Endothelial cell (in vitro differentiated cells): ENCODE data around the gene MEI4. TPM values are rescaled to one million over a fixed set of nuclear protein-coding genes. Genes with fewer than 3 reads are reported as not detected.
A peak's percentile ranks its signal among the peaks of the same experiment; 100 is the strongest.
"Not testable (repeated sequence)": the region's sequence is repeated elsewhere in the genome, so short reads cannot be mapped to it uniquely, and the experiment has no call there.

Experiments
- DNase-seq: peaks from one replicate; pipeline ENCODE4 v3.0.0; 2021; ENCODE audit warnings: low spot score
- H3K27ac Mint-ChIP-seq: one replicate; pipeline ENCODE4 v1.8.0; 2021; ENCODE audit warnings: mixed read lengths, inconsistent platforms; ENCODE audit not compliant: unreplicated experiment
- H3K27me3 Mint-ChIP-seq: one replicate; pipeline ENCODE4 v1.8.0; 2021; ENCODE audit warnings: mild to moderate bottlenecking, moderate library complexity, mixed read lengths, inconsistent platforms; ENCODE audit not compliant: unreplicated experiment
- H3K36me3 Mint-ChIP-seq: one replicate; pipeline ENCODE4 v1.8.0; 2021; ENCODE audit warnings: mild to moderate bottlenecking, low read depth, mixed read lengths, inconsistent platforms; ENCODE audit not compliant: unreplicated experiment
- H3K4me1 Mint-ChIP-seq: one replicate; pipeline ENCODE4 v1.8.0; 2021; ENCODE audit warnings: mild to moderate bottlenecking, mixed read lengths, inconsistent platforms; ENCODE audit not compliant: unreplicated experiment
- H3K4me3 Mint-ChIP-seq: one replicate; pipeline ENCODE4 v1.8.0; 2021; ENCODE audit warnings: mild to moderate bottlenecking, mixed read lengths, inconsistent platforms; ENCODE audit not compliant: unreplicated experiment
- H3K9me3 Mint-ChIP-seq: one replicate; pipeline ENCODE4 v1.8.0; 2021; ENCODE audit warnings: mixed read lengths, inconsistent platforms; ENCODE audit not compliant: unreplicated experiment
- total RNA-seq: library from RNA; stranded (reverse); fragmentation: NEBNext Ultra II Directional; extraction: Animal tissue kit (Norgen Biotek cat#: 25700); gene quantifications from one replicate; pipeline ENCODE4 v1.2.1, GENCODE V29; 2021; ENCODE audit not compliant: unreplicated experiment
- TF ChIP-seq, protein P1 (sequence below): fragments of 200-600 bp; sonication (generic); IDR thresholded peaks from one replicate; pipeline ENCODE4 v1.5.0; 2021; ENCODE audit warnings: antibody characterized with exemption; ENCODE audit not compliant: unreplicated experiment

The MEI4 gene
- total RNA-seq, 1 donor from 2014 or later = 0.38 TPM

DNA sequence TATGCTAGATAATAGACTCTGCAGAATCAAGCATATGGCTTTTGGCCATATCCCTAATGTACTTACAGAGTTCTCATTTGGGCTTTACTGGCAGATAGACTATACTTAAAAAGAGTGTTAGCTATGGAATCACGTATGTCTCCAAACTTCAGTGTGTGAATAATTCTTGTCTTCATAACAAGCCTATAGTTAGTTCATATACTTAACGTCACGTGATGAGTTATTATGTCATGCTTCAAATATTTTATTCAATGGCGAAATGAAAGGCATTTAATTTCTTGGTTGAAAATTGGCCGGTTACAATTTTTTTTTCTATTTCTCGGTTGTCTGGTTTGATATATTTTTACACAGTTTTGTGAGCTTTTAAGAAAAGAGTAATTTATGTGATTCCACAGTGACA is 62.7 kb downstream of the MEI4 start:
- no peak overlapping the region for H3K4me3 Mint-ChIP-seq
- DNase-seq = no peak
- H3K36me3 Mint-ChIP-seq = no peaks in the 10 kb centered on the region
- TF ChIP-seq, protein P1, sequence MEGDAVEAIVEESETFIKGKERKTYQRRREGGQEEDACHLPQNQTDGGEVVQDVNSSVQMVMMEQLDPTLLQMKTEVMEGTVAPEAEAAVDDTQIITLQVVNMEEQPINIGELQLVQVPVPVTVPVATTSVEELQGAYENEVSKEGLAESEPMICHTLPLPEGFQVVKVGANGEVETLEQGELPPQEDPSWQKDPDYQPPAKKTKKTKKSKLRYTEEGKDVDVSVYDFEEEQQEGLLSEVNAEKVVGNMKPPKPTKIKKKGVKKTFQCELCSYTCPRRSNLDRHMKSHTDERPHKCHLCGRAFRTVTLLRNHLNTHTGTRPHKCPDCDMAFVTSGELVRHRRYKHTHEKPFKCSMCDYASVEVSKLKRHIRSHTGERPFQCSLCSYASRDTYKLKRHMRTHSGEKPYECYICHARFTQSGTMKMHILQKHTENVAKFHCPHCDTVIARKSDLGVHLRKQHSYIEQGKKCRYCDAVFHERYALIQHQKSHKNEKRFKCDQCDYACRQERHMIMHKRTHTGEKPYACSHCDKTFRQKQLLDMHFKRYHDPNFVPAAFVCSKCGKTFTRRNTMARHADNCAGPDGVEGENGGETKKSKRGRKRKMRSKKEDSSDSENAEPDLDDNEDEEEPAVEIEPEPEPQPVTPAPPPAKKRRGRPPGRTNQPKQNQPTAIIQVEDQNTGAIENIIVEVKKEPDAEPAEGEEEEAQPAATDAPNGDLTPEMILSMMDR = no peak
- no peaks in the 10 kb centered on the region for H3K4me1 Mint-ChIP-seq
- no peak overlapping the region for H3K27ac Mint-ChIP-seq
- no peaks in the 10 kb centered on the region for H3K27me3 Mint-ChIP-seq
- no peaks in the 10 kb centered on the region for H3K9me3 Mint-ChIP-seq

DNA sequence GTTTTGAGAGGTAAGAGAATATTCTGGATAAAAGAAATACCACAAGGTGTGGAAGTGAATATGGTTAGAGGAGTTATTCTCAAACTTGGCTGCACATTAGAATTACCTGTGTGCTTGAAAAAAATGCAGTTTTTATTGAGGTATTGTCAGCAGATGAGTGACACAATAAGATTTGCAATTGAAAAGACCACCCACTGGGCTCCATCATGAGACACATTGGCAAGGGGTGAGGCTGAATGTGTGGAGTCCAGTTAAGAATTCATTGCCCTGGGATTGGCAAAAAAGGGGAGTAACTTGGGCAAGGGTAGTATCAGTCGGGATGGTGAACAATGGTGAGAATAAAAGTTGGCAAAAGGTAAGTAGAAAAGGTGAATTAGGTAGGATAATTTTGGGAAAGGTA is 63.5 kb downstream of the MEI4 start:
- no peak for DNase-seq
- Mint-ChIP-seq H3K36me3 (no peaks in the 10 kb centered on the region), H3K4me3 (no peak overlapping the region), H3K27ac (no peak overlapping the region), H3K27me3 (no peaks in the 10 kb centered on the region), H3K4me1 (no peaks in the 10 kb centered on the region), H3K9me3 (no peaks in the 10 kb centered on the region)
- TF ChIP-seq, protein P1 = no peak

DNA sequence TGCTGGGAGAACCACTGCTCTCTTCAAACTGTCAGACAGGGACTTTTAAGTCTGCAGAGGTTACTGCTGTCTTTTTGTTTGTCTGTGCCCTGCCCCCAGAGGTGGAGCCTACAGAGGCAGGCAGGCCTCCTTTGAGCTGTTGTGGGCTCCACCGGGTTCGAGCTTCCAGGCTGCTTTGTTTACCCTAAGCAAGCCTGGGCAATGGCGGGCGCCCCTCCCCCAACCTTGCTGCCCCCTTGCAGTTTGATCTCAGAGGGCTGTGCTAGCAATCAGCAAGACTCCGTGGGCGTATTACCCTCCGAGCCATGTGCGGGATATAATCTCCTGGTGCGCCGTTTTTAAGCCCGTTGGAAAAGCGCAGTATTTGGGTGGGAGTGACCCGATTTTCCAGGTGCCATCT is 83.2 kb downstream of the MEI4 start:
- not testable (repeated sequence) for H3K36me3 Mint-ChIP-seq, H3K27me3 Mint-ChIP-seq, H3K27ac Mint-ChIP-seq, H3K9me3 Mint-ChIP-seq, DNase-seq, H3K4me1 Mint-ChIP-seq, H3K4me3 Mint-ChIP-seq

DNA sequence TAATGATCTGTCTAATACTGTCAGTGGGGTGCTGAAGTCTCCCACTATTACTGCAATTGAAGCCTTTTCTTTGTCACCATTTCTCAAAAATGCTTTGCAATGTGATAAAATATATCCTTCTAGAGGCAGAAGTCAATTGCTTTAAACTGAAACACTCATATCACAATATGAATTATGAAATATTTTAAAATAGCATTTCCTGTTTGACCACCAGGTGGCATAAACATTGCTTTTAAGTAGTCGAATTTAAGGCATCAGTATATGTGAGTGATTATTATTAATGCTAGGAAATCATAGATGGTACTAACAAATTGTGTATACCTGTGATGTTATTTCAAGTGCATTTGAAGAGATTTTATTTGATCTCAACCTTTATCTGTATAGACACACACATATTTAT is 87.5 kb downstream of the MEI4 start:
- TF ChIP-seq, protein P1 = peak; percentile 73
- H3K36me3 Mint-ChIP-seq = no peaks in the 10 kb centered on the region
- no peak overlapping the region for H3K27ac Mint-ChIP-seq
- H3K4me1 Mint-ChIP-seq = peaks cover 2% of the 10 kb centered on the region
- no peak overlapping the region for H3K4me3 Mint-ChIP-seq
- H3K9me3 Mint-ChIP-seq = peaks cover 5% of the 10 kb centered on the region
- H3K27me3 Mint-ChIP-seq = no peaks in the 10 kb centered on the region
- no peak for DNase-seq

DNA sequence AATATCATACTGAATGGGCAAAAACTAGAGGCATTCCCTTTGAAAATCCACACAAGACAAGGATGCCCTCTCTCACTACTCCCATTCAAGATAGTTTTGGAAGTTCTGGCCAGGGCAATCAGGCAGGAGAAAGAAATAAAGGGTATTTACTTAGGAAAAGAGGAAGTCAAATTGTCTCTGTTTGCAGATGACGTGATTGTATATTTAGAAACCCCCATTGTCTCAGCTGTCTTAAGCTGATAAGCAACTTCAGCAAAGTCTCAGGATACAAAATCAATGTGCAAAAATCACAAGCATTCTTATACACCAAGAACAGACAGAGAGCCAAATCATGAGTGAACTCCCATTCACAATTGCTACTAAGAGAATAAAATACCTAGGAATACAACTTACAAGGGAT is 99.3 kb downstream of the MEI4 start:
- H3K9me3 Mint-ChIP-seq, H3K4me1 Mint-ChIP-seq, DNase-seq, H3K27me3 Mint-ChIP-seq, H3K4me3 Mint-ChIP-seq, H3K36me3 Mint-ChIP-seq: not testable (repeated sequence)
- H3K27ac Mint-ChIP-seq = peak overlapping the region; percentile 68

DNA sequence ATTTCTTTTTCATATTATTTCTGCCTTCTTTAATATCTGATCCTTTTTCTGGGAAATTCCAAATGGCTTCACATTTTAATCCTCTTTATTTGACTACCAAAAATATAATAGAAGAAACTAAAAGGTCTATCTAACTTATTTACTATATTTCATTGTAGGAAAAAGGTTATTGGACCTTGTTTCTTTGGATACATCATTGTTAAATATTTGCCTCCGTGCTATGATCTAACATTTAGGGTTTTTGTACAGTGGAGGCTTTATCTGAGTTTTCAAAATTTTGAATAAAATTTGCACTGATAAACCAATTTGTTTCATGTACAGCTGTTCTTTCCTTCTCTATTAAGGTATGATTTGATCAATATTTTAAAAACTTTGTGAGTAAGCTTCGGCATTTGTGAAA is 109.5 kb downstream of the MEI4 start:
- TF ChIP-seq, protein P1 = no peak
- DNase-seq = no peak
- Mint-ChIP-seq H3K9me3 (no peaks in the 10 kb centered on the region), H3K36me3 (no peaks in the 10 kb centered on the region), H3K4me3 (no peak overlapping the region), H3K27ac (no peak overlapping the region), H3K27me3 (no peaks in the 10 kb centered on the region), H3K4me1 (no peaks in the 10 kb centered on the region)
